ENCODE data around the gene COL13A1.

GRCh38 chr10:69787681-69788080 is 14.0 kb upstream of the COL13A1 start:
- TF ChIP-seq CTCF (IDR thresholded peaks at IDR 0.05; ENCODE audit: low read depth, low read length, missing input control) (no peak), EGR1 (IDR thresholded peaks at IDR 0.05; ENCODE audit: low read depth in 2 of 2) (no peak), ATF3 (IDR thresholded peaks at IDR 0.05) (no peak), FOXA1 (IDR thresholded peaks at IDR 0.05) (no peak)
